ENCODE measurements around the gene DTWD1. TPM values are rescaled to one million over a fixed set of nuclear protein-coding genes. Genes with fewer than 3 reads are reported as not detected.

DTWD1 gene
- total and polyA plus RNA-seq, 10 of the 15 experiments (the other 5 are each of a cell fraction or from before 2014, with no cell fraction given), result 13.9 to 32.0 (median 19.3) TPM

DNA sequence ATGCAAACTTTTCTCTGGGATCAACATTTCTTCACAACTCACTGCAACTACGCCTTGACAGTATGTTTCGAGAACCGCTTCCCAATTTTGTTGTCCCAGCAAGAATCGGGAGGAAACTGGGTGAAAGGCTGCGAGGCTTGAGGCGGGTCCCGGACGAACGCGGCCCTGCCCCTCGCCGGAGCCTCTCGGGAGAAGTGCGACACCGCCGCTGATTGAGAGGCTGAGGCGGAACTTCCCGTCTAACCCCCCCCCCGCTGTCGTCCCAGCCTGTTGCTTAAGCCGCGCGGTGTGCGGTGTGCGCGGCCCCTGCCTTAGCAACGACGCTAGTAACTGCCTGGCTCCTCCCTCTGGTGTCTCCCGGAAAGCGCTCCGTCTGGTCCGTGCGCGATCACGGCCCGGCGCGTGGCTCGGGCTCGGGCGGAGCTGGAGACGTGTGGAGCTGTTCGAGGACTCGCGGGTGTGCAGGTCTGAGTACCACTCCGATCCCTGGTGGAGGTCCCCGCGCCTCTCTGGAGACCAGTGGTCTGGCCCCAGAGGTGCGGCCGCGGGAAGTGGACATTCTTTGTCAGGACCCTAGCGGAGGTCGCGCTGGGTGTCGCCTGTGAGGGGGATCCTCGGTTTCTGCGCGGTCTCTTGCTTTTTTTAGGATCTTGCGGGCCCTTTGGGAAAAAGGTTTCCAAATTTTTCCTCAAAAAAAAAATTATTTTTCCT, at the start of gene DTWD1, which contains the start of gene FAM227B (continued):
- TF ChIP-seq, protein P1, sequence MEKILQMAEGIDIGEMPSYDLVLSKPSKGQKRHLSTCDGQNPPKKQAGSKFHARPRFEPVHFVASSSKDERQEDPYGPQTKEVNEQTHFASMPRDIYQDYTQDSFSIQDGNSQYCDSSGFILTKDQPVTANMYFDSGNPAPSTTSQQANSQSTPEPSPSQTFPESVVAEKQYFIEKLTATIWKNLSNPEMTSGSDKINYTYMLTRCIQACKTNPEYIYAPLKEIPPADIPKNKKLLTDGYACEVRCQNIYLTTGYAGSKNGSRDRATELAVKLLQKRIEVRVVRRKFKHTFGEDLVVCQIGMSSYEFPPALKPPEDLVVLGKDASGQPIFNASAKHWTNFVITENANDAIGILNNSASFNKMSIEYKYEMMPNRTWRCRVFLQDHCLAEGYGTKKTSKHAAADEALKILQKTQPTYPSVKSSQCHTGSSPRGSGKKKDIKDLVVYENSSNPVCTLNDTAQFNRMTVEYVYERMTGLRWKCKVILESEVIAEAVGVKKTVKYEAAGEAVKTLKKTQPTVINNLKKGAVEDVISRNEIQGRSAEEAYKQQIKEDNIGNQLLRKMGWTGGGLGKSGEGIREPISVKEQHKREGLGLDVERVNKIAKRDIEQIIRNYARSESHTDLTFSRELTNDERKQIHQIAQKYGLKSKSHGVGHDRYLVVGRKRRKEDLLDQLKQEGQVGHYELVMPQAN (conservative IDR thresholded peaks at IDR 0.05), result peak; percentile 83
- peak; percentile 93 for TF ChIP-seq TAF1 (IDR thresholded peaks at IDR 0.05; ENCODE audit: borderline replicate concordance, low read depth, low read length)
- no peak for TF ChIP-seq ZBED1 (IDR thresholded peaks at IDR 0.05; ENCODE audit: borderline replicate concordance)
- TF ChIP-seq KDM1A (IDR thresholded peaks at IDR 0.05; ENCODE audit: borderline replicate concordance), result no peak
- 0 out of 2 replicates have a peak, but pooled peaks have one; percentile 22 for TF ChIP-seq SREBF2 (IDR thresholded peaks at IDR 0.05; ENCODE audit: low read length)
- peak; percentile 93 for TF ChIP-seq POLR2AphosphoS5 (IDR thresholded peaks at IDR 0.05; ENCODE audit: low read length)
- TF ChIP-seq CBX5 (IDR thresholded peaks at IDR 0.05; ENCODE audit: low read depth), result peak; percentile 98; the same call in 1 of the 2 replicates
- TF ChIP-seq, protein P2, sequence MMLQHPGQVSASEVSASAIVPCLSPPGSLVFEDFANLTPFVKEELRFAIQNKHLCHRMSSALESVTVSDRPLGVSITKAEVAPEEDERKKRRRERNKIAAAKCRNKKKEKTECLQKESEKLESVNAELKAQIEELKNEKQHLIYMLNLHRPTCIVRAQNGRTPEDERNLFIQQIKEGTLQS (IDR thresholded peaks at IDR 0.05; ENCODE audit: borderline replicate concordance, extremely low read depth, low read depth, low read length), result no peak
- TF ChIP-seq CEBPB (IDR thresholded peaks at IDR 0.05; ENCODE audit: borderline replicate concordance in 1 of 2, low read depth in 2 of 2, low read length in 2 of 2), result peak in 1 of 2 experiments; percentile 66; a peak in 1 of 4 replicates
- no peak for TF ChIP-seq MTA3 (IDR thresholded peaks at IDR 0.05; ENCODE audit: borderline replicate concordance, low read length)
- no peak for TF ChIP-seq CHD4 (IDR thresholded peaks at IDR 0.05)
- peak; percentile 74; the same call in 1 of the 2 replicates for TF ChIP-seq RBBP5 (conservative IDR thresholded peaks at IDR 0.05)
- peak; percentile 96; the same call in 1 of the 2 replicates for TF ChIP-seq RB1 (IDR thresholded peaks at IDR 0.05; ENCODE audit: borderline replicate concordance)
- TF ChIP-seq ATF7 (IDR thresholded peaks at IDR 0.05; ENCODE audit: low read depth), result 0 out of 2 replicates have a peak, but pooled peaks have one; percentile 46
- TF ChIP-seq NBN (IDR thresholded peaks at IDR 0.05), result peak; percentile 97; the same call in 1 of the 2 replicates
- TF ChIP-seq, protein P3, sequence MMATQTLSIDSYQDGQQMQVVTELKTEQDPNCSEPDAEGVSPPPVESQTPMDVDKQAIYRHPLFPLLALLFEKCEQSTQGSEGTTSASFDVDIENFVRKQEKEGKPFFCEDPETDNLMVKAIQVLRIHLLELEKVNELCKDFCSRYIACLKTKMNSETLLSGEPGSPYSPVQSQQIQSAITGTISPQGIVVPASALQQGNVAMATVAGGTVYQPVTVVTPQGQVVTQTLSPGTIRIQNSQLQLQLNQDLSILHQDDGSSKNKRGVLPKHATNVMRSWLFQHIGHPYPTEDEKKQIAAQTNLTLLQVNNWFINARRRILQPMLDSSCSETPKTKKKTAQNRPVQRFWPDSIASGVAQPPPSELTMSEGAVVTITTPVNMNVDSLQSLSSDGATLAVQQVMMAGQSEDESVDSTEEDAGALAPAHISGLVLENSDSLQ (IDR thresholded peaks at IDR 0.05), result peak; percentile 90
- TF ChIP-seq RCOR1 (conservative IDR thresholded peaks at IDR 0.05; ENCODE audit: low read depth, low read length), result no peak; the same call in 1 of the 2 replicates
- TF ChIP-seq SMARCA5 (IDR thresholded peaks at IDR 0.05), result peak; percentile 99
- TF ChIP-seq ESRRA (IDR thresholded peaks at IDR 0.05; ENCODE audit: low read length), result peak; percentile 67; the same call in 1 of the 2 replicates
- TF ChIP-seq, protein P4, sequence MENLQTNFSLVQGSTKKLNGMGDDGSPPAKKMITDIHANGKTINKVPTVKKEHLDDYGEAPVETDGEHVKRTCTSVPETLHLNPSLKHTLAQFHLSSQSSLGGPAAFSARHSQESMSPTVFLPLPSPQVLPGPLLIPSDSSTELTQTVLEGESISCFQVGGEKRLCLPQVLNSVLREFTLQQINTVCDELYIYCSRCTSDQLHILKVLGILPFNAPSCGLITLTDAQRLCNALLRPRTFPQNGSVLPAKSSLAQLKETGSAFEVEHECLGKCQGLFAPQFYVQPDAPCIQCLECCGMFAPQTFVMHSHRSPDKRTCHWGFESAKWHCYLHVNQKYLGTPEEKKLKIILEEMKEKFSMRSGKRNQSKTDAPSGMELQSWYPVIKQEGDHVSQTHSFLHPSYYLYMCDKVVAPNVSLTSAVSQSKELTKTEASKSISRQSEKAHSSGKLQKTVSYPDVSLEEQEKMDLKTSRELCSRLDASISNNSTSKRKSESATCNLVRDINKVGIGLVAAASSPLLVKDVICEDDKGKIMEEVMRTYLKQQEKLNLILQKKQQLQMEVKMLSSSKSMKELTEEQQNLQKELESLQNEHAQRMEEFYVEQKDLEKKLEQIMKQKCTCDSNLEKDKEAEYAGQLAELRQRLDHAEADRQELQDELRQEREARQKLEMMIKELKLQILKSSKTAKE (IDR thresholded peaks at IDR 0.05; ENCODE audit: low read depth, poor library complexity, severe bottlenecking), result no peak
- TF ChIP-seq ZNF217 (IDR thresholded peaks at IDR 0.05), result no peak
- TF ChIP-seq SMAD5 (IDR thresholded peaks at IDR 0.05; ENCODE audit: low read depth), result peak; percentile 67
- TF ChIP-seq BMI1 (IDR thresholded peaks at IDR 0.05; ENCODE audit: borderline replicate concordance), result peak; percentile 83
- TF ChIP-seq SP1 (IDR thresholded peaks at IDR 0.05; ENCODE audit: low read depth, low read length), result peak; percentile 86
- TF ChIP-seq ZNF274 (IDR thresholded peaks at IDR 0.05; ENCODE audit: insufficient read depth, insufficient read length), result no peak
- TF ChIP-seq IKZF2 (IDR thresholded peaks at IDR 0.05), result peak; percentile 78 to 85
- TF ChIP-seq HDAC6 (IDR thresholded peaks at IDR 0.05; ENCODE audit: unreplicated experiment), result peak; percentile 61
- peak; percentile 95 for TF ChIP-seq POLR2AphosphoS2 (IDR thresholded peaks at IDR 0.05; ENCODE audit: low read depth, low read length)

All from GM12878 (cell line).